H1 (cell line): ENCODE data around the gene BCAS1.

Source experiments
- BRCA1 ChIP-seq: IDR thresholded peaks from 2 replicates; pipeline ENCODE4 v1.6.1; 2012; ENCODE audit warnings: low read depth, low read length, improper control_type of control experiment
- EZH2 ChIP-seq: fragments of 200-600 bp; sonication (generic); IDR thresholded peaks from 2 replicates; pipeline ENCODE4 v1.7.1; 2012; ENCODE audit warnings: low read depth, mild to moderate bottlenecking, moderate library complexity, low read length, inconsistent platforms; ENCODE audit not compliant: severe bottlenecking
- HDAC2 ChIP-seq, 2 experiments: fragments of 300-600 bp in 1 of 2; sonication (generic) in 1 of 2; IDR thresholded peaks; 2 replicates each; pipeline ENCODE4 v1.6.1; 2011 to 2012; ENCODE audit warnings: low read depth in 2 of 2, low read length in 2 of 2, mild to moderate bottlenecking in 2 of 2, moderate library complexity in 2 of 2, borderline replicate concordance in 1 of 2, inconsistent platforms in 1 of 2
- POLR2A ChIP-seq, 2 experiments: IDR thresholded peaks; 1 replicate in 1 of 2; 2 replicates in 1 of 2; pipeline ENCODE4 v1.6.1; 2011; ENCODE audit warnings: low read depth in 2 of 2, low read length in 2 of 2, mild to moderate bottlenecking in 2 of 2; ENCODE audit errors: control extremely low read depth in 1 of 2
- RFX5 ChIP-seq: IDR thresholded peaks from 2 replicates; pipeline ENCODE4 v1.6.1; 2011; ENCODE audit warnings: low read depth, low read length, improper control_type of control experiment, borderline replicate concordance
- SAP30 ChIP-seq: fragments of 300-600 bp; sonication (generic); IDR thresholded peaks from 2 replicates; pipeline ENCODE4 v1.7.1; 2012; ENCODE audit warnings: low read length, moderate library complexity, mild to moderate bottlenecking, inconsistent platforms; ENCODE audit not compliant: insufficient read depth, insufficient replicate concordance
- TBP ChIP-seq: IDR thresholded peaks from 2 replicates; pipeline ENCODE4 v1.6.1; 2011; ENCODE audit warnings: low read depth, low read length, improper control_type of control experiment
- ZNF274 ChIP-seq: IDR thresholded peaks from 2 replicates; pipeline ENCODE4 v1.7.0; 2012; ENCODE audit warnings: low read length, borderline replicate concordance; ENCODE audit errors: extremely low read depth
- TF ChIP-seq, protein P1 (sequence below): IDR thresholded peaks from 2 replicates; pipeline ENCODE4 v1.6.1; 2012; ENCODE audit warnings: inconsistent platforms
- TF ChIP-seq, protein P2 (sequence below), 3 experiments: IDR thresholded peaks; 1 replicate in 2 of 3; 2 replicates in 1 of 3; pipeline versions ENCODE4 v1.5.1 to v1.6.1; 2011; ENCODE audit warnings: low read length in 3 of 3, mild to moderate bottlenecking in 3 of 3, inconsistent platforms in 2 of 3, low read depth in 1 of 3, moderate library complexity in 1 of 3; ENCODE audit not compliant: insufficient read depth in 1 of 3; ENCODE audit errors: control extremely low read depth in 1 of 3

DNA sequence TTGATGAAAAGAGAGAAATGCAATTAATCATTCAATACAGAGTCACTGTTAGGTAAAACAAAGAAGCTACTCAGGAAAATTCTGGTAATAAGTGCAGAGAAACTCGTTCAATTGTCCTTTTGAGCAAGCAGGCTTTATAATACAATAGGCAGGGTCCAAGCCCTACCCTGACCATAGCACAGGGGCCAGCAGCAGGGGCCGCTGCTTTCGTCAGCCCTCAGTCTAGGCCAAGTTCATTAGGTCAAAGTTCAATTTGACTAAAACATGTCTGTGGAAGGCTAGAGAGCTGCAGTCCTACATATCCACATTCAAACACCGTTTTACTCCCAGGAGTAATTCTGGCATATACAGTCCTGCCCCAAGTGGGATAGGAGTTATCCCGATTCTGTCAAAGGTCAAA is 94.6 kb downstream of the BCAS1 start:
- TF ChIP-seq POLR2A (IDR thresholded peaks at IDR 0.05; ENCODE audit: control extremely low read depth in 1 of 2, low read depth in 2 of 2, low read length in 2 of 2) (no peak), ZNF274 (no peak), EZH2 (no peak), HDAC2 (IDR thresholded peaks at IDR 0.05; ENCODE audit: borderline replicate concordance in 1 of 2, low read depth in 2 of 2, low read length in 2 of 2) (no peak), SAP30 (no peak), RFX5 (no peak), TBP (no peak), BRCA1 (no peak)
- TF ChIP-seq, protein P1, sequence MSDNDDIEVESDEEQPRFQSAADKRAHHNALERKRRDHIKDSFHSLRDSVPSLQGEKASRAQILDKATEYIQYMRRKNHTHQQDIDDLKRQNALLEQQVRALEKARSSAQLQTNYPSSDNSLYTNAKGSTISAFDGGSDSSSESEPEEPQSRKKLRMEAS: no peak
- TF ChIP-seq, protein P2, sequence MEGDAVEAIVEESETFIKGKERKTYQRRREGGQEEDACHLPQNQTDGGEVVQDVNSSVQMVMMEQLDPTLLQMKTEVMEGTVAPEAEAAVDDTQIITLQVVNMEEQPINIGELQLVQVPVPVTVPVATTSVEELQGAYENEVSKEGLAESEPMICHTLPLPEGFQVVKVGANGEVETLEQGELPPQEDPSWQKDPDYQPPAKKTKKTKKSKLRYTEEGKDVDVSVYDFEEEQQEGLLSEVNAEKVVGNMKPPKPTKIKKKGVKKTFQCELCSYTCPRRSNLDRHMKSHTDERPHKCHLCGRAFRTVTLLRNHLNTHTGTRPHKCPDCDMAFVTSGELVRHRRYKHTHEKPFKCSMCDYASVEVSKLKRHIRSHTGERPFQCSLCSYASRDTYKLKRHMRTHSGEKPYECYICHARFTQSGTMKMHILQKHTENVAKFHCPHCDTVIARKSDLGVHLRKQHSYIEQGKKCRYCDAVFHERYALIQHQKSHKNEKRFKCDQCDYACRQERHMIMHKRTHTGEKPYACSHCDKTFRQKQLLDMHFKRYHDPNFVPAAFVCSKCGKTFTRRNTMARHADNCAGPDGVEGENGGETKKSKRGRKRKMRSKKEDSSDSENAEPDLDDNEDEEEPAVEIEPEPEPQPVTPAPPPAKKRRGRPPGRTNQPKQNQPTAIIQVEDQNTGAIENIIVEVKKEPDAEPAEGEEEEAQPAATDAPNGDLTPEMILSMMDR (IDR thresholded peaks at IDR 0.05; ENCODE audit: control extremely low read depth in 1 of 3, insufficient read depth in 1 of 3, low read depth in 1 of 3, low read length in 3 of 3): no peak
